NK-92 (cell line): ENCODE data around the gene NDEL1.

ENCODE experiments used
- DNase-seq: peaks from one replicate; lab custom pipeline; 2025; ENCODE audit not compliant: unreplicated experiment; lab: John Stamatoyannopoulos, UW

Gene NDEL1

DNA sequence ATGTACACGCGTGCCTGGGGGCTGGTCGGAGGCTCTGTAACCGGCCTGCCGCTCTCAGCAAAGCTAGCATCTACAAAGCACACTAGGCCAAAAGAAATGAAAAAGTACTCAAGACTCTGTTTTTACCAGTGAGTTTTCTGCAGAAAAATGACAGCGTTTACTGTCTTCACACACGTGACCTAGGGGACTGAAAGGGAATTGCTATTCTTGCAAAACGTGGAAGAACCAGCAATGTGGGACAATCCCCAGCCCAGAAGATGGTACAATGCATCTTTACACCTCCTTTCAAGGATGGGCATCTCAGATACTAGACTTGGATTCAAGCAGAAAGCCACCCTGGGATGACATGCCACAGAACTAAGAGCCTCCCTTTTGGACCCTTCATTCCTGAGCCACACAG, 41.5 kb downstream of the NDEL1 start:
- DNase-seq = no peak

DNA sequence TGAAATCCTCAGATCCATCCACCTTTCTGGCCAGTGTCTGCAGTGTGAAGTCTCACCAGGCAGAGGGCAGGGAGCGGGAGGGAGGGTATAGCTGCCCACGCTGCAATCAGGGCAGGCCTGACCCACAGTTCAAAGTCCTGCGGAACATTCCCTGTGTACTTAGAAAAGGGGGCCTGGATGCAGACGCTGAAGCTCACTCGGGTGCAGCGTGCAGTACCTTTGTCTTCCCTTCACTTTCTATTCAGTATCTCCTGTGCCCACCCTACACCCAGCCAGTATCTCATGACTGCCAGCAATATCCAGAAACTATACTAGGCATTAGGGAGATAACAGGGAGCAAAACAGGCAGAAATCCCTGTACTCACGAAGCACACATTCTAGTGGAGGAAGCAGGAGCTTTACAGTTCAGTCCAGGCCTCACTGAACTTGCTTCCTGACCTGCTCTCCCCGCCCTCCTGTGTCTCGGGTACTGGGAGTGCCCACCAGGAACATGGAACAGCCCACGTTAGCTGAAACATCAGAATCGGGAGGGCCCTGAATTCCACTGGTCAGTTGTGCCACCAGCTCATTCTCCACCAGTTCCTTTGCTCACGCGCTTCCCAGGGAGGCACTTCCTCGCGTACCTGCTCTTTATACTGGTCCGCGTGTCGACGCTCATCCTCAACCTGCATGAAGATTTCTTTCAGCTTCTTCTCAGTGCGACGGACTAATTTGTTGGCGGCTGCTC, 42.2 kb downstream of the NDEL1 start:
- DNase-seq = no peak

DNA sequence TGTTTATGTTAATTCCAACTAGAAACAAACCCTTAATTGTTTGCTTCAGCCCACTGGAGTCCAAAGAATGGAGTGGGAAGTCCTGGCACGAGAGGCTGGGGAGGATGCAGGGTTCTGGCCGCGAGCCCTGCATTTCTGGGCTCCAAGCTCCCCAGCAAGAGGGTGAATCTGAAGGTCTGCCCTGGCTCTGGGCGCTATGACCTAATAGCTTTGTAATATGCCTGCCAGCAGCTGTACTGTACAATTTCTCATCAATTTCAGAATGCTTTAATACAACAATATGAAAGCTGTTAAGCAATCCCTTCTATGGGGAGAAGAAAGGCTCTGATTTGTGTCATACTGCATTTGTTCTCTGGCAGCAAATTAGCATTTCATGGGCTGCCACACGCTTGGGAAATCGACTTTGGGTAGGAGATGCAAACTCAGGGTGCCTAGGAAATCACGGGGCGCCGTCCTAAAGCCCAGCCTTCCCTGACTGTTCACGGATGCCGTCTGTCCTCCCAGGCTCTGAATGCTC, 43.8 kb downstream of the NDEL1 start:
- DNase-seq = no peak

DNA sequence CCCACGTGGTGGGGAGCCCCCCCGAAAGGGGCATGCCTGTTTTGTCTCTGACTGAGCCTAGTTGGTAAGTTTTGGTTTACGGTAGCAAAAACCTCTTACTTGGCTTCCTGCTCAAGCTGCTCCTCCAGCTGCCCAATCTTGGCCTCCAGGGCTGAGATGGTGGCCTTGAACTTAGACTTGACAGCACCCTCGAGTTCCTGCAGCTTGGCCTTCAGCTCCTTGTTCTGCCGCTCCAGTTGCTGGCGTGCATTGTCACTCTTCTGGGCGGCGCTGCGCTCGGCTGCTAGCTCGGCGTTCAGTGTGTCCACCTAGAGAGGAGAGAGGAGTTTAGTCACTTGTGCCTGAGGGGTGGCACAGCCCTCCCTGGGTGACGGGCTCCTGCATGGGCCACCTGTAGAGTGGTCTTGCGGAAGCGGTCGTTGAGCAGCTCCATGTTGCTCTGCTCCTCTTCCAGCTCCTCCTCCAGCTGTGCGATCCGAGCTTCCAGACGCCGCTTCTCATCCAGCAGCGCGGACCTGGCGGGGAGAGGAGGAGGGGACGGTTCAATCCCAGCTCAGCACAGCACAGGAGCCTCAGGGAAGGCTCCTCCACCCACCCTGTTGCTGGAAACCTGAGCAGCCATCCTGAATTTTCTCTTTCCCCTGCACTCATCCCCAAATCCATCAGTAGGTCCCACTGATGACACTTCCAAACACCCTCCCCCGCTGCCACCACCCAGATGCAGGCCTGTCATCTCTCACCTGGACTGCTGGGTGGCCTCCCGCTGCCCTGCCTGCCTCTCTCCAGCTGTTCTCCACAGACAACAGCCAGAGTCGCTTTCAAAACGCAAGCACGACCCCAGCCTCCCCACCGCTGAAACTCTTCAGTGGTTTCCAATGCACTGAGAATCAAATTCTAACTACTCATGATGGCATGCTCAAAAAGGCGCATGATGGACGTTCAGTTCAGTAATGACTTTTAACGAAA, 44.6 kb downstream of the NDEL1 start:
- DNase-seq = no peak

DNA sequence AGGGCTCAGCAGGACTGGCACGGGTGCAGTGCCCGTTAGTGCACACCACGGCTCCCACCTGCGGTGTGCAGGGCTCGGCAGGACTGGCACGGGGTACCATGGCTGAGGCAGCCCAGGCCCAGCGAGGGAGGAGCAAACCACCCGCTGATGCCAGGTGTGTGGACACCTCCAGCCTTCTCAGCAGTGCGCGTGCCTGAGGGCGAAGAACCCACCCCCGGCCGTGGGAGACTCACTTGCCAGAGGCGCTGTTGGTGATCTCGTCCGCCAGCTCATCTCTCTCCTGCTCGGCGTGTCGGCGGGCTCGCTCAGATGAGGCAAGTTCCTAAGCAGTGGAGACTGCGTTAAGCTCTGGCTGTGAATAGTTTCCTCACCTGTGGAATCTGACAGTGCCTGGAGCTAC, 45.4 kb downstream of the NDEL1 start:
- no peak for DNase-seq

DNA sequence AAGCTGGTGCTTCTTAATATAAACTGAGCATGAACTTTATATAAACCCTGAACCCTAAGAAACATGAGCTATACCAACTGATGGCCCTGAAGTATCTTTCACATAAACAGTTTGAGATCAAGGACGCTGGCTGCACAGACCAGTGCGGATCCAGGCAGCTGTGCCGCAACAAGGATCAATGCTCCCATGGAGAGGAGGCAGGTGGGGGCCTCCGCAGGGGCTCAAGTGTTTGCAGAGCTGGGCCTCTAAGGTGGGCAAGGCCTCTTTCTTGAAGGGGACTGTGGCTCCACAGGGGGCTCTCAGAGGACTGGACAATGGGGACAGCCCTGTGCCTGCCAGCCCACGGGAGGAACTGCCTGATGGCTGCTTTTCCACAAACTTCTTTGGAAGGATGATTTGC, 46.0 kb downstream of the NDEL1 start:
- DNase-seq = no peak

GRCh38 chr17:8482546-8482945, 46.9 kb downstream of the NDEL1 start:
- DNase-seq = no peak

GRCh38 chr17:8484465-8484864, 48.8 kb downstream of the NDEL1 start:
- DNase-seq = no peak

- DNase-seq = no peak
Observed at GRCh38 chr17:8485491-8485890, 49.8 kb downstream of the NDEL1 start.

DNA sequence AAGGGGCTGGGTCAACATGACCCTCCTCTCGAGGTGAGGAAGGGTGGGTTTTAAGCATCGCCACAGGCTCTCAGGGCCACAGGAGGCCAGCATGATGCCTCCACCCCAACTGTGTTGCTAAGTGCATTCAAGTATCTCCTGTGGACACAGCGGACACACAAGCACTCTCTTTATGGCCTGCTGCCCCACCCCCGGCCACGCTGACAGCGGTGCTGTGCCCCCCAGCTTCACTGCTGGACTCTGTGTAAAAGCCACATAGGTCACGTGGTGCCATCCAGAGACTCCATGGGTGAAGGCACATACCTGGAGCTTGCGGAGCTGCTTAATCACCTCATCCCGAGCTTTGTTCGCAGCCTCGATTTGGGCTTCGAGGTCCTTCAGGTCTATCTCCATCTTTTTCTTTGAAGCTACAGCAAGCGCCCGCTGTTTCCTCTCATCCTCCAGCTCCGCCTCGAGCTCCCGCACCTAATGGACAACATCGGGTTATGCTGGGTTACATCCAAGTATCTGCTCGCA, 51.5 kb downstream of the NDEL1 start:
- no peak for DNase-seq

DNA sequence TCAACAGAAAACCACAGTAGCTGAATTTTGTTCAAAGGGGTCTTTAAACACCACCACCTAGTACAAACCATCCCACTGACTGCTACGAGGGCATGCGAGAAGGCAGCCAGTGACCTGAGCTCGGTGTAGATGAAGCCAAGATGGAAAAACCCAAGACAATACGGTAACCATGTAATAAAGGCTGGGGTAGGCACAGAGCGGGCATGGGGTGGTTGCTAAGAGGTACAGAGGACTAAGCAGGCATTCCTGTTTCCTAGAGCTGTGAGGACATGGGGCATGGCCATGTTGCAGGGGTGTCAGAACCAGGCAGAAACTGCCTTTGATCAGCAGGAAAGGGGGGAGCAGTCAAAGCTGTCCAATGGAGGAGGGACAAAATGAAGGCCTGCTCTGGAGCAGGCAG, 52.1 kb downstream of the NDEL1 start:
- DNase-seq = no peak

- DNase-seq = no peak
Observed at GRCh38 chr17:8488491-8488890, 52.8 kb downstream of the NDEL1 start.

GRCh38 chr17:8488901-8489300, 53.2 kb downstream of the NDEL1 start:
- DNase-seq = no peak

GRCh38 chr17:8489841-8490240, 54.2 kb downstream of the NDEL1 start:
- DNase-seq = no peak

GRCh38 chr17:8490256-8491023, 54.8 kb downstream of the NDEL1 start:
- DNase-seq = no peak

DNA sequence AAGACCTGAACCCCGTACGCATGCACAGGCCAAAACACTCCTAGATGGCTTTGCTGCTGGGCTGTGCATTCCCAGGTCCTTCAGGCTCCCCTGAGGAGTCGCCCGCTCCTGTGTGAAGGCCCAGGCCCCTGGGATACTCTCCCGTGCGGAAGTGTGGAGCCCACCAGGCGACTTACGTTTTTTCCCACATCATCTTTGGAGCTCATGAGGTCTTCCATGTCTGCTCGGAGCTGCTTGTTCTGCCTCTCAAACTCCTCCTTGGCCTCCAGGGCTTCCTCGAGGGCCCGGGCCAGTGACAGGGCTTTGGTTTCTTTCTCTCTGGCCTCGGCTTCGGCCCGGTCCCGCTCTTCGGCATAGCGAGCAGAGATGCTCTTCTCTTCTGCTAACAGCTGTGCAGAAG, 56.4 kb downstream of the NDEL1 start:
- no peak for DNase-seq

GRCh38 chr17:8494021-8494420, 58.3 kb downstream of the NDEL1 start:
- DNase-seq = no peak

DNA sequence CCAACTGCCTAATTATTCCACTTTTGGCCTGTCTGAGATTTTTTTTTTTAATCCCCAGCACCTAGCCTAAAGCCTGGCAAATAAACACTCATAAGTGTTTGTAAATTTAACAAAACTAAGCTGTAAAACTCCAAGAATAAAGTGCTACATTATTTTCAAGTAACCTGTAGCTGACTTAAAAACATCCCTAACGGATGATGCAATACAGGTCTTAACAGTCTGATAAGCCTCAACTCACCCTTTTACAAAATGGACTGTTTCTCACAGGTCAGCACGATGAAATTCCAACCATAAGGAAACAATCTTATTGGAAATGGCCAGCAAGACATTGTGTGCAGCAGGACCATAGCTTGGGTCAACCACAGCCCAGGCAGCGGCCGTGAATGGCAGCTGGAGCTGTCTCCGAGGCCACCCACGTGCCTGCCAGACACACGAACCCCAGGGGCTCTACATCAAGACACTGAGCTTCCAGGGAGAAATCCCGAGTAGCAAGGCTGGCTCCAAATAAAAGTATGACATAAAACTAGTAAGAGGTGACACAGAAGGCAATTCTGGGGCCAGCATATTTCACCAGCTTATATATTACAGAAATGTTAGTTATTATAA, 58.9 kb downstream of the NDEL1 start:
- no peak for DNase-seq

- no peak for DNase-seq
Observed at GRCh38 chr17:8496081-8496480, 60.4 kb downstream of the NDEL1 start.

DNA sequence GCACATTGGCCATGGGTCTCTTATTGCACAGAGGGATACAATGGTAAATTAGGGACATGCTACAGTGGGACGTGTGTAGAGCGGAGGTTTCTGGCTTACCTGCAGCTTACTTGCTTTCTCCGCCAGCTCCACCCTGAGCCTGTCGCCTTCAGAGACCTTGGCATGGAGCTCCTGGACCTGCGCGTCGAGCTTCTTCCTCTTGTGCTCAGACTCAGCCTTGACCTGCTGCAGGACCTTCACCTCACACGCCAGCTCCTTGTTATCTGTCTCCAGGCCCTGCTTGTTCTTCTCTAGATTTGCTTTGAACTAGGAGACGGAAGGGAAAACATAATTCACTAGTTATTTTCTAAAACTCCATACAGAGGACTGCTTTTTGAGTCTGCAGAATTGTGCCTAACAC, 63.5 kb downstream of the NDEL1 start:
- DNase-seq = no peak

GRCh38 chr17:8499614-8500013, 63.9 kb downstream of the NDEL1 start:
- DNase-seq = no peak
